Neural progenitor cell (in vitro differentiated cells): ENCODE measurements around the gene EPHB6.

Experiments
- CTCF ChIP-seq: fragments of 200-600 bp; sonication (generic); IDR thresholded peaks from 2 replicates; pipeline ENCODE4 v1.5.1; 2017; ENCODE audit warnings: antibody characterized with exemption, mild to moderate bottlenecking
- EZH2 ChIP-seq: fragments of 200-600 bp; sonication (generic); IDR thresholded peaks from 2 replicates; pipeline ENCODE4 v1.6.1; 2017; ENCODE audit warnings: antibody characterized with exemption, mild to moderate bottlenecking, moderate library complexity
- EZH2phosphoT487 ChIP-seq: fragments of 200-600 bp; sonication (generic); IDR thresholded peaks from 2 replicates; pipeline ENCODE4 v1.6.1; 2017; ENCODE audit warnings: antibody characterized with exemption

- no peak for TF ChIP-seq CTCF
- no peak for TF ChIP-seq EZH2phosphoT487
- TF ChIP-seq EZH2: no peak
Observed at GRCh38 chr7:142875456-142875855, 20.6 kb downstream of the EPHB6 start.
